Measurements from ENCODE around the gene SNUPN. TPM values are rescaled to one million over a fixed set of nuclear protein-coding genes. Genes with fewer than 3 reads are reported as not detected.

The SNUPN gene
- total and polyA plus RNA-seq, 2 of the 4 experiments (the other 2 are of a cell fraction), result 23.8 to 24.1 TPM

GRCh38 chr15:75631935-75632334 lies 6.4 kb upstream of the SNUPN start:
- H3K79me1 ChIP-seq (ENCODE audit: low read depth in 1 of 2, low read length in 2 of 2), result peaks cover 4 to 15% of the 10 kb centered on the region in 2 experiments; a peak in 3 of 4 replicates
- no peak overlapping the region for H2AK9ac ChIP-seq (replicated peaks; ENCODE audit: low read depth, low read length, poor library complexity)
- dilution Hi-C loops (cut with HindIII; ENCODE audit: low sequenced_read_pairs, unreplicated experiment) (no loop called here), in situ Hi-C loops (cut with MboI; ENCODE audit: low sequenced_read_pairs) (no loop called here), intact Hi-C loops (cut with micrococcal nuclease) (no loop called here)
- no peaks in the 10 kb centered on the region for H3K4me1 ChIP-seq (ENCODE audit: control insufficient read depth, insufficient read depth, low read length)
- no peak overlapping the region for H4K5ac ChIP-seq (ENCODE audit: low read depth, low read length)
- no peak overlapping the region for H2AFZ ChIP-seq (replicated peaks; ENCODE audit: low read length, poor library complexity)
- BruUV-seq (replicated peaks), result no TSS peak
- H3K27me3 ChIP-seq (ENCODE audit: control insufficient read depth, insufficient read depth, low read length), result no peaks in the 10 kb centered on the region
- H3K9me1 ChIP-seq (ENCODE audit: insufficient read depth, low read length), result no peaks in the 10 kb centered on the region
- TF ChIP-seq RFX5 (IDR thresholded peaks at IDR 0.05; ENCODE audit: low read depth, low read length), result no peak
- no peak for TF ChIP-seq FOS (IDR thresholded peaks at IDR 0.05; ENCODE audit: low read depth, low read length)
- no peak for TF ChIP-seq BHLHE40 (IDR thresholded peaks at IDR 0.05; ENCODE audit: low read depth, low read length)
- TF ChIP-seq MXI1 (IDR thresholded peaks at IDR 0.05; ENCODE audit: borderline replicate concordance, low read depth, low read length), result no peak
- TF ChIP-seq NFE2L2 (IDR thresholded peaks at IDR 0.05; ENCODE audit: low read depth, low read length), result no peak
- no peak for TF ChIP-seq CEBPB (IDR thresholded peaks at IDR 0.05; ENCODE audit: low read depth, low read length)
- no peak for TF ChIP-seq RAD21 (IDR thresholded peaks at IDR 0.05; ENCODE audit: low read length)
- no peak for TF ChIP-seq CHD1 (IDR thresholded peaks at IDR 0.05; ENCODE audit: low read depth, low read length)
- no peak for TF ChIP-seq USF2 (IDR thresholded peaks at IDR 0.05; ENCODE audit: low read depth, low read length)
- TF ChIP-seq, protein P1, sequence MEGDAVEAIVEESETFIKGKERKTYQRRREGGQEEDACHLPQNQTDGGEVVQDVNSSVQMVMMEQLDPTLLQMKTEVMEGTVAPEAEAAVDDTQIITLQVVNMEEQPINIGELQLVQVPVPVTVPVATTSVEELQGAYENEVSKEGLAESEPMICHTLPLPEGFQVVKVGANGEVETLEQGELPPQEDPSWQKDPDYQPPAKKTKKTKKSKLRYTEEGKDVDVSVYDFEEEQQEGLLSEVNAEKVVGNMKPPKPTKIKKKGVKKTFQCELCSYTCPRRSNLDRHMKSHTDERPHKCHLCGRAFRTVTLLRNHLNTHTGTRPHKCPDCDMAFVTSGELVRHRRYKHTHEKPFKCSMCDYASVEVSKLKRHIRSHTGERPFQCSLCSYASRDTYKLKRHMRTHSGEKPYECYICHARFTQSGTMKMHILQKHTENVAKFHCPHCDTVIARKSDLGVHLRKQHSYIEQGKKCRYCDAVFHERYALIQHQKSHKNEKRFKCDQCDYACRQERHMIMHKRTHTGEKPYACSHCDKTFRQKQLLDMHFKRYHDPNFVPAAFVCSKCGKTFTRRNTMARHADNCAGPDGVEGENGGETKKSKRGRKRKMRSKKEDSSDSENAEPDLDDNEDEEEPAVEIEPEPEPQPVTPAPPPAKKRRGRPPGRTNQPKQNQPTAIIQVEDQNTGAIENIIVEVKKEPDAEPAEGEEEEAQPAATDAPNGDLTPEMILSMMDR (conservative IDR thresholded peaks at IDR 0.05; ENCODE audit: low read depth, low read length), result no peak
- no peak for TF ChIP-seq POLR2A (IDR thresholded peaks at IDR 0.05; ENCODE audit: low read depth, low read length)
- no peak for TF ChIP-seq ELK1 (IDR thresholded peaks at IDR 0.05; ENCODE audit: borderline replicate concordance, low read depth, low read length)
- TF ChIP-seq MAFK (IDR thresholded peaks at IDR 0.05; ENCODE audit: low read depth, low read length), result no peak
- no peaks in the 10 kb centered on the region for H3K9me3 ChIP-seq (ENCODE audit: control insufficient read depth, insufficient read depth, low read length)
- no peak overlapping the region for H3K4me2 ChIP-seq (ENCODE audit: low read depth, low read length)
- no peak overlapping the region for H3K4me3 ChIP-seq (ENCODE audit: insufficient read depth, low read depth, low read length)
- no peak overlapping the region for H2BK15ac ChIP-seq (ENCODE audit: low read depth, low read length)
- no peak overlapping the region for H3K18ac ChIP-seq (ENCODE audit: low read depth, low read length)
- ChIA-PET POLR2A (ENCODE audit: unreplicated experiment) (no interaction called here), CTCF (no interaction called here)
- ATAC-seq (ENCODE audit: low read depth) (no peak), DNase-seq (no peak)
- H3K14ac ChIP-seq (replicated peaks; ENCODE audit: low read depth, low read length), result no peak overlapping the region
- no peak overlapping the region for H2BK120ac ChIP-seq (ENCODE audit: low read depth, low read length)
- no peak overlapping the region for H2BK20ac ChIP-seq (ENCODE audit: low read depth, low read length)
- H3K27ac ChIP-seq (ENCODE audit: insufficient read depth, low read length), result no peak overlapping the region
- no peak overlapping the region for H2BK5ac ChIP-seq (ENCODE audit: low read depth, low read length, poor library complexity, severe bottlenecking)
- H3K36me3 ChIP-seq (ENCODE audit: control insufficient read depth, insufficient read depth, low read length), result no peaks in the 10 kb centered on the region
- H4K91ac ChIP-seq (ENCODE audit: insufficient read depth, low read depth, low read length), result no peak overlapping the region
- H3K9ac ChIP-seq (ENCODE audit: low read depth, low read length), result no peak overlapping the region
- H4K8ac ChIP-seq (ENCODE audit: low read depth in 2 of 2, low read length in 2 of 2), result no peak overlapping the region
- H3K4ac ChIP-seq (ENCODE audit: low read depth, low read length), result no peak overlapping the region
- no peak overlapping the region for H3K56ac ChIP-seq (ENCODE audit: extremely low read depth, insufficient read depth, low read length)
- no peaks in the 10 kb centered on the region for H4K20me1 ChIP-seq (ENCODE audit: insufficient read depth, low read length)
- no peak overlapping the region for H2AK5ac ChIP-seq (ENCODE audit: low read depth, low read length)
- H3K23ac ChIP-seq (ENCODE audit: low read depth, low read length), result no peak overlapping the region
